GM18519 (cell line): ENCODE results near the gene MS4A5.

Source experiments
- ATAC-seq: cut with Tn5 transposase; IDR thresholded peaks from one replicate; pipeline ENCODE4 v1.9.1; 2021; ENCODE audit warnings: mild to moderate bottlenecking, moderate library complexity; ENCODE audit not compliant: unreplicated experiment, low FRiP score

MS4A5 gene

DNA sequence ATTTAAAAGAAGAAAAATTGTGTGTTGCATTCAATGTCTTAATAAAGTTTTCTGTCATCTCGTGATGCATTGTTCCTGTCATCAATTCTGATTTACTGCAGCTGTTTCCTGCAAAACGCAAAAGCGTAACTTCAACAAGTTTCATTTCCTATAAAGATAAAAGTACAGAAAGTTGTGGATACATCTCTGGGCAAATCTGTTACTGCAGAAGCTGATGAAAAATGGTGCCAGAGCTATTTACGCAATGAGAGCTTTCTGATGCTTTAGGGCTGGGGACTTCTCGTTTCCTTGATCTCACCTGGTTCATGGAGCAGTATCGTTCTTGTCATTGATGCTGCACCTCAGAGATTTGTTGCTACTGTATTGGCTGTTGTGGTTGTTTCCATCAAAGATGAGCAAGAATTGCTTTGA, 47.7 kb downstream of the MS4A5 start:
- ATAC-seq, result no peak

DNA sequence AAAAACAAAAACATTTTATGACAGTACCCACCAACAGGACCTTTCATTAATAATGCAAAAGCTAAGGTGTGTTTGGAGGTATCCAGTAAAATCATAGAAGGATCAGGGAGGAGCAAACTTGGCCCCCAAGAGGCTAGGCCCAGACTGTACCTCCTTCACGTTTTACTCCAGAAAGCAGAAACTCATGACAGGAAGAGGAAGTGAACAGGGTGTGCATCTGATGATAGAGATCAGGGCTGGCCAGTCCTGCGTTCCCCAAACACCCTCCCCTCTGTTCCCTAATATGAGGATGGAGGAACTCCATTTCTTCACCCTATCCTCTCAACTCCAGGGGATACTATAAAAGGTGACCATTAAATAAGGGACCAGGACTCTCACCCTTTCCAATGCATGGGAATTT, 53.0 kb downstream of the MS4A5 start:
- no peak for ATAC-seq

DNA sequence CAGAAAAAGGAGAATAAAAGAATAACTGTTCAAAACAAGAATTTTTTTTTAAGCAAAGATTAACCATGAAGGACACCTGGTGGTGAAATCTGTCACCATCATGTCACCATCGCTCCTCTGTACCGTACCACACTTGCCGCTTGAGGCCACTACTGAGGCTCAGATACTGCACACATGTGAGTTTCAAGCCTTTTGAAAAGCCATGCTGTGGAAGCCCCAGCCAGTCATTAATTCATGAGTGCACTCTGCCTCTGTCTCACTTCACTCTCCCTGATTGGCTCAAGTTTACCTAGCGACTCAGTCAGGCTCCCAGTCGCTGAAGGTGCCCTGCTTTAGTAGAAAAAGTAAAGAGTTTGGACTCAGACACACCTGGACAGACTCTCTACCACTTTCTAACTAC, 56.6 kb downstream of the MS4A5 start:
- ATAC-seq, result peak; percentile 92

DNA sequence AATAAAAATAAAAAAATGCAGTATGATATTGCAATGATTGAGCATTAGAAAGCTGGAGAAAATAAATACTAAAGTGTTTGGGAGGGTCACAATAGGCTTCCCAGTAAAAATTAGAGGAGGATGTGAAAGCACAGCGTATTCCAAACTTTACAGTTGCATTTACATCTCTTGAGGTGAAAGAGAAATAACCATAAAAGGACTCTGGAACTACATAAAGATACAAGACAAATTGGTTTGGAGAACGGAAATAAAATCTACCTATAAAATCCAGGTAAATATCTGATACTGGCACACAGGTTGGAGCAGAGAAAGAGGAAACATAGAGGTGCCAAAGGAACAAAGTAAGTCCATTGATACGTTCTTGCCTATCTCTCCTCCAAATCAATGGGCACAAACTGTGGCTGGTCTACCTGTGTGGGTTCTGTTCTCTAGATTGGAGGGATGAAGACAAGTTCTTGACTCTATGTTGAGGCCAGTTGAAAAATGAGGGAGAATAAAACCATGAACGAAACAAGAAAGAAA, 63.2 kb downstream of the MS4A5 start, which contains the start of gene MS4A12:
Gene MS4A12 (plus strand): TSS at position 291 of the 522 bp plus-strand sequence. CDS start 4,541 bp downstream, outside the sequence.
- no peak for ATAC-seq

- no peak for ATAC-seq
Observed at GRCh38 chr11:60493454-60493853, 64.1 kb downstream of the MS4A5 start.
